Measurements from ENCODE around the gene IL10RB.

GRCh38 chr21:33246963-33247362, 19.2 kb upstream of the IL10RB start:
- no peak for TF ChIP-seq CTCF (IDR thresholded peaks at IDR 0.05)
- TF ChIP-seq EP300 (IDR thresholded peaks at IDR 0.05) = no peak
- no peak for TF ChIP-seq POLR2A (IDR thresholded peaks at IDR 0.05)
